GM12801 (cell line): ENCODE results near the gene SLC4A11.

Source experiments
- TF ChIP-seq, protein P1 (sequence below): IDR thresholded peaks from one replicate; pipeline ENCODE4 v1.5.1; 2011; ENCODE audit warnings: control low read depth; ENCODE audit not compliant: insufficient read length; ENCODE audit errors: extremely low read depth

SLC4A11 gene

DNA sequence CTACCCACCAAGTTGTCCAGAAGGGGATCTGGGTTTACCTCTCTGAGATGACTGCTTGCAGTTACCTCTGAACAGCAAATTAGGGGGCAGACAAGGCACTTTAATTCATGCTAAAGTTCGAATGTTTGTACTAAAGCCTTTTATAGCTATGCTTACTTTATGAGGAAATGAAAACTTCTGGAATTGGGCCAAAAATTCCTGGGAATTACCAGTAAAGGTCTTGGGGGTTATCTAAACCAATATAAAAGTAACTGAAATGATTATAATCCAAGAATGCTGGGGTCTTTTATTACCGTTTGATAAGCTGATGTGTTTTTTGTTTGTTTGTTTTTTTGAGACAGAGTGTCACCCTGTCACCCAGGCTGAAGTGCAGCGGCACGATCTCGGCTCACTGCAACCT is 57.7 kb downstream of the SLC4A11 start:
- TF ChIP-seq, protein P1, sequence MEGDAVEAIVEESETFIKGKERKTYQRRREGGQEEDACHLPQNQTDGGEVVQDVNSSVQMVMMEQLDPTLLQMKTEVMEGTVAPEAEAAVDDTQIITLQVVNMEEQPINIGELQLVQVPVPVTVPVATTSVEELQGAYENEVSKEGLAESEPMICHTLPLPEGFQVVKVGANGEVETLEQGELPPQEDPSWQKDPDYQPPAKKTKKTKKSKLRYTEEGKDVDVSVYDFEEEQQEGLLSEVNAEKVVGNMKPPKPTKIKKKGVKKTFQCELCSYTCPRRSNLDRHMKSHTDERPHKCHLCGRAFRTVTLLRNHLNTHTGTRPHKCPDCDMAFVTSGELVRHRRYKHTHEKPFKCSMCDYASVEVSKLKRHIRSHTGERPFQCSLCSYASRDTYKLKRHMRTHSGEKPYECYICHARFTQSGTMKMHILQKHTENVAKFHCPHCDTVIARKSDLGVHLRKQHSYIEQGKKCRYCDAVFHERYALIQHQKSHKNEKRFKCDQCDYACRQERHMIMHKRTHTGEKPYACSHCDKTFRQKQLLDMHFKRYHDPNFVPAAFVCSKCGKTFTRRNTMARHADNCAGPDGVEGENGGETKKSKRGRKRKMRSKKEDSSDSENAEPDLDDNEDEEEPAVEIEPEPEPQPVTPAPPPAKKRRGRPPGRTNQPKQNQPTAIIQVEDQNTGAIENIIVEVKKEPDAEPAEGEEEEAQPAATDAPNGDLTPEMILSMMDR = no peak

DNA sequence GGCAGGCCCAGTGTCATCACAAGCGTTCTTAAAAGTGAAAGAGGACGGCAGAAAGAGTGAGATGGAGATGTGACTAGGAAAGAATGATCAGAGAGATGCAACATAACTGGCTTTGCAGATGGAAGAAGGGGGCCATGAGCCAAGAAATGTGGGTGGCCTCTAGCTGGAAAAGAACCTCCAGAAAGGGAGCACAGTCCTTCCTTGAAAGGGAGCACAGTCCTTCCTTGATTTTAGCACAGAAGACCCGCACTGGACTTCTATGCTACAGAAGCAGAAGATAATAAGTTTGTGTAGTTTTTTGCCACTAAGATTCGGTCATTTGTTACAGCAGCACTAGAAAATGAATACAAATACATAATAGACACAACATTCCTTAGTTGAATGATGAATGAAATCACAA is 58.7 kb downstream of the SLC4A11 start:
- TF ChIP-seq, protein P1 = no peak

DNA sequence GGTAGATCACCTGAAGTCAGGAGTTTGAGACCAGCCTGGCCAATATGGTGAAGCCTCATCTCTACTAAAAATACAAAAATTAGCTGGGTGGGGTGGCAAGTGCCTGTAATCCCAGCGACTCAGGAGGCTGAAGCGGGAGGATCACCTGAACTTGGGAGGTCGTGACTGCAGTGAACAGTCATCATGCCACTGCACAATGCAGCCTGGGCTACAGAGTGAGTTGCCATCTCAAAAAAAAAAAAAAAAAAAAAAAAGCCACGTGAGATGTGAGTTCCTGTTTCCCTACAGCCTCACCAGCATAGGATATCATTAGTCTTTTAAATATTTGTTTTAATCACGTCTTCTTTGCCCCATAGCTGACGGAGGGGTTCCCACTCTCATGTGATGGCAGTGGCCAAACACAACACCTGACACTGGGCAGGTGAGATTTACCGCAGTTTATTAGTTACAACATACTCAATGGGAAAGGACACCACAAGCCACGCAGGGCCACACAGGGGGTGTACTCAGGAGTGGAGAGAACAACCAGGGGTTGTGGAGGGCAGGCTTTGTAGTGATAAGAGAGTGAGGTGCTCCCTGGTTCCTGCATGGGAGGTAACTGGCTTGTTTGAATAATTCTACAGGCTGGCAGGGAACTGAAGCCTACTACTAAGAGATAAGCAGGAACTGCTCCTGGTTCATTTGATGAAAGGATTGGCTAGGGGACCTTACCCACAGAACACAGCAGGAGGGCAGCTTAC is 61.1 kb downstream of the SLC4A11 start:
- TF ChIP-seq, protein P1 = no peak
